B cell (primary cell): ENCODE measurements around the gene CIBAR2. TPM values are rescaled to one million over a fixed set of nuclear protein-coding genes. Genes with fewer than 3 reads are reported as not detected.

Source experiments
- ATAC-seq: fragments of 200-7000 bp; cut with Tn5 transposase; one replicate; pipeline ENCODE4 v1.10.0; 2021; ENCODE audit warnings: low read depth, mild to moderate bottlenecking, moderate number of reproducible peaks, moderate library complexity
- CTCF ChIA-PET: fragments of 350-600 bp; sonication (Branson Sonifier 250); formaldehyde crosslinking; loops from one replicate; lab custom pipeline; 2021; ENCODE audit warnings: antibody characterized with exemption, inconsistent platforms; lab: Charles Lee
- POLR2A ChIA-PET: fragments of 350-600 bp; sonication (Branson Sonifier 250); formaldehyde crosslinking; loops from one replicate; lab custom pipeline; 2021; ENCODE audit warnings: antibody characterized with exemption; lab: Charles Lee
- DNase-seq: peaks from one replicate; pipeline ENCODE4 v3.0.0; 2013
- H2AFZ ChIP-seq: 2 replicates; pipeline ENCODE4 v1.6.1; 2012; ENCODE audit warnings: mild to moderate bottlenecking, low read depth, low read length; ENCODE audit not compliant: insufficient read depth, poor library complexity, severe bottlenecking
- H3K27ac ChIP-seq, 2 donors: 1 replicate in 1 of 2; 2 replicates in 1 of 2; pipeline ENCODE4 v1.5.1; 2012 to 2013; ENCODE audit warnings: low read length in 2 of 2, mild to moderate bottlenecking in 2 of 2, moderate library complexity in 1 of 2
- H3K27me3 ChIP-seq, 4 experiments: fragments of 200-600 bp in 1 of 4; sonication (generic) in 1 of 4; replicated peaks in 1 of 4; 1 replicate in 2 of 4; 2 replicates in 2 of 4; pipeline versions ENCODE4 v1.6.1 to v1.7.0; 2013 to 2016; ENCODE audit warnings: low read length in 3 of 4, mild to moderate bottlenecking in 2 of 4, mixed read lengths in 1 of 4, moderate library complexity in 1 of 4; ENCODE audit not compliant: insufficient read depth in 4 of 4, control insufficient read depth in 3 of 4; ENCODE audit errors: control extremely low read depth in 1 of 4
- H3K36me3 ChIP-seq, 2 experiments: replicated peaks in 1 of 2; 1 replicate in 1 of 2; 2 replicates in 1 of 2; pipeline versions ENCODE4 v1.6.1 to v1.7.1; 2013; ENCODE audit warnings: low read length in 1 of 2; ENCODE audit not compliant: insufficient read depth in 2 of 2, control insufficient read depth in 1 of 2; ENCODE audit errors: control extremely low read depth in 1 of 2, extremely low read depth in 1 of 2
- H3K4me1 ChIP-seq, 2 donors: fragments of 200-600 bp in 1 of 2; sonication (generic) in 1 of 2; 1 replicate in 1 of 2; 2 replicates in 1 of 2; pipeline versions ENCODE4 v1.5.1 to v1.6.1; 2013 to 2017; ENCODE audit warnings: low read length in 2 of 2; ENCODE audit not compliant: control insufficient read depth in 2 of 2, insufficient read depth in 2 of 2
- H3K4me2 ChIP-seq: replicated peaks from 2 replicates; pipeline ENCODE3; 2012; ENCODE audit warnings: mild to moderate bottlenecking, low read depth, low read length; ENCODE audit not compliant: poor library complexity, severe bottlenecking
- H3K4me3 ChIP-seq, 5 experiments: fragments of 200-600 bp in 1 of 5; sonication (generic) in 1 of 5; 1 replicate in 3 of 5; 2 replicates in 2 of 5; pipeline versions ENCODE4 v1.5.1 to v1.7.0; 2011 to 2016; ENCODE audit warnings: low read length in 4 of 5, mild to moderate bottlenecking in 4 of 5, low read depth in 2 of 5, control low read depth in 1 of 5, moderate library complexity in 1 of 5; ENCODE audit not compliant: insufficient read depth in 1 of 5; ENCODE audit errors: control extremely low read depth in 1 of 5, extremely low read depth in 1 of 5
- H3K79me2 ChIP-seq: fragments of 200-600 bp; sonication (generic); one replicate; pipeline ENCODE4 v1.6.0; 2016; ENCODE audit warnings: low read length; ENCODE audit not compliant: control insufficient read depth, insufficient read depth
- H3K9ac ChIP-seq: fragments of 200-600 bp; sonication (generic); 2 replicates; pipeline ENCODE4 v1.6.1; 2017; ENCODE audit warnings: mild to moderate bottlenecking, low read length, moderate library complexity
- H3K9me3 ChIP-seq, 3 donors: one replicate each; pipeline versions ENCODE4 v1.6.1 to v1.7.1; 2013; ENCODE audit warnings: low read length in 2 of 3; ENCODE audit not compliant: control insufficient read depth in 2 of 3, insufficient read depth in 1 of 3; ENCODE audit errors: control extremely low read depth in 1 of 3
- H4K20me1 ChIP-seq: 2 replicates; pipeline ENCODE4 v1.6.0; 2012; ENCODE audit warnings: mild to moderate bottlenecking, low read length; ENCODE audit not compliant: insufficient read depth, control insufficient read depth, poor library complexity, severe bottlenecking
- H3K27ac Mint-ChIP-seq: one replicate; pipeline ENCODE4 v1.8.0; 2021; ENCODE audit warnings: mixed read lengths
- H3K27me3 Mint-ChIP-seq: one replicate; pipeline ENCODE4 v1.8.0; 2021; ENCODE audit warnings: mixed read lengths
- H3K4me1 Mint-ChIP-seq: one replicate; pipeline ENCODE4 v1.8.0; 2021; ENCODE audit warnings: mixed read lengths
- H3K4me3 Mint-ChIP-seq: one replicate; pipeline ENCODE4 v1.8.0; 2021; ENCODE audit warnings: mixed read lengths
- H3K9me3 Mint-ChIP-seq: one replicate; pipeline ENCODE4 v1.8.0; 2022; ENCODE audit warnings: mixed read lengths; ENCODE audit not compliant: insufficient read depth
- CTCF ChIP-seq: fragments of 200-600 bp; IDR thresholded peaks from one replicate; pipeline ENCODE4 v1.8.0; 2022; ENCODE audit warnings: antibody characterized with exemption, mild to moderate bottlenecking
- EZH2 ChIP-seq: IDR thresholded peaks from 2 replicates; pipeline ENCODE4 v1.6.1; 2012; ENCODE audit warnings: borderline replicate concordance, low read depth, mild to moderate bottlenecking, moderate library complexity, low read length; ENCODE audit not compliant: insufficient read depth, poor library complexity, severe bottlenecking
- WGBS: methylation state at CpG from one replicate; pipeline ENCODE4 v1.1.5; 2013; ENCODE audit warnings: missing lambda C conversion rate; ENCODE audit not compliant: insufficient coverage; 5-methylcytosine and 5-hydroxymethylcytosine counted together
- intact Hi-C: fragments of 100-400 bp; cut with micrococcal nuclease; formaldehyde crosslinking; loops from one replicate; pipeline ENCODE4 v1.10.0; 2022
- polyA plus RNA-seq: library from polyadenylated mRNA; depleted of rRNA; stranded (reverse); fragments of >200 nt; gene quantifications from 2 replicates; pipeline ENCODE4 v1.2.3, GENCODE V29; 2012
- total RNA-seq, 2 donors: library from RNA; stranded (reverse); fragments of 120-200 nt in 1 of 2; gene quantifications; 1 replicate in 1 of 2; 2 replicates in 1 of 2; pipeline versions ENCODE4 v1.2.3 to v1.2.4, GENCODE V29; 2013 to 2022

Gene CIBAR2
- total and polyA plus RNA-seq, 2 donors (not counting 1 experiment from before 2014, with no cell fraction given) = not detected

- Histone ChIP-seq H4K20me1 (no peaks in the 10 kb centered on the region), H2AFZ (no peak overlapping the region), H3K4me1 (no peaks in the 10 kb centered on the region), H3K36me3 (no peaks in the 10 kb centered on the region), H3K9ac (no peak overlapping the region), H3K27me3 (peaks cover 0 to 5% (median 0%) of the 10 kb centered on the region in 4 experiments), H3K4me2 (no peak overlapping the region), H3K4me3 (no peak overlapping the region), H3K79me2 (no peaks in the 10 kb centered on the region), H3K27ac (no peak overlapping the region), H3K9me3 (no peaks in the 10 kb centered on the region)
- H3K4me1 Mint-ChIP-seq = no peaks in the 10 kb centered on the region
- ChIA-PET CTCF (no interaction called here), POLR2A (no interaction called here)
- WGBS = 88% methylated on average over 26 of the region's 27 CpGs
- intact Hi-C loops = no loop called here
- no peak for TF ChIP-seq EZH2
- no peak for TF ChIP-seq CTCF
- ATAC-seq = no peak
- H3K4me3 Mint-ChIP-seq = no peak overlapping the region
- no peak for DNase-seq
- peaks cover 20% of the 10 kb centered on the region for H3K27me3 Mint-ChIP-seq
- no peaks in the 10 kb centered on the region for H3K9me3 Mint-ChIP-seq
- no peak overlapping the region for H3K27ac Mint-ChIP-seq
Measured at GRCh38 chr16:85146922-85147651, 34.8 kb upstream of the CIBAR2 start.

GRCh38 chr16:85146532-85146797 lies 34.2 kb upstream of the CIBAR2 start:
- DNase-seq (no peak), ATAC-seq (no peak)
- no peak overlapping the region for H2AFZ ChIP-seq
- peaks cover 0 to 5% (median 0%) of the 10 kb centered on the region in 4 experiments for H3K27me3 ChIP-seq
- ChIA-PET POLR2A (no interaction called here), CTCF (no interaction called here)
- H4K20me1 ChIP-seq = no peaks in the 10 kb centered on the region
- H3K36me3 ChIP-seq = no peaks in the 10 kb centered on the region
- H3K4me1 Mint-ChIP-seq = no peaks in the 10 kb centered on the region
- H3K27me3 Mint-ChIP-seq = peaks cover 24% of the 10 kb centered on the region
- no peak overlapping the region for H3K27ac ChIP-seq
- no peaks in the 10 kb centered on the region for H3K4me1 ChIP-seq
- WGBS = 98% methylated on average over 4 of the region's 4 CpGs
- no peak overlapping the region for H3K9ac ChIP-seq
- H3K4me2 ChIP-seq = no peak overlapping the region
- TF ChIP-seq EZH2 = no peak
- no peak for TF ChIP-seq CTCF
- no peaks in the 10 kb centered on the region for H3K9me3 Mint-ChIP-seq
- H3K4me3 Mint-ChIP-seq = no peak overlapping the region
- H3K79me2 ChIP-seq = no peaks in the 10 kb centered on the region
- no peak overlapping the region for H3K27ac Mint-ChIP-seq
- intact Hi-C loops = no loop called here
- no peaks in the 10 kb centered on the region for H3K9me3 ChIP-seq
- H3K4me3 ChIP-seq = no peak overlapping the region
